Nucleus accumbens (tissue), 56 donors: ENCODE results near the gene C16orf78.

ENCODE experiments used
- DNase-seq, 56 donors: peaks; one replicate each; lab custom pipeline; 2025; lab: John Stamatoyannopoulos, UW

Gene C16orf78

DNA sequence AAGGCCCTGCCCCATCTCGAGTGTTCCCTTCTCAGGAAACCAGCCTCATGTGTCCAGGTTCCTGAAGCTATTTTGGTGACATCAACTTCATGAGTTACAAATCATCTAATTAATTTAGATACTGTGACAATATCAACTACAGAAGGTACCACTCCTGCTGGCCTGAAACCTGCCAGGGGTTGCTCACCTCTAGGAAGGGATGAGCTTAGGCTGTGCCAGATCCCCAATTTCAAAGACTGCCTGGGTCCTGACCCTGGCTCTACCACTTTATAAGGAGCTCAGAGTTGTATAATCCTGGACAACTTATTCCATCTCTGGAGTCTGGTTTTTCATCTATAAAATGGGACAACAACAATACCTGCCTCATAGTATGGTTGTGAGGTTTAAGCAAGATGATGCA, 5.2 kb downstream of the C16orf78 start:
- no peak for DNase-seq

DNA sequence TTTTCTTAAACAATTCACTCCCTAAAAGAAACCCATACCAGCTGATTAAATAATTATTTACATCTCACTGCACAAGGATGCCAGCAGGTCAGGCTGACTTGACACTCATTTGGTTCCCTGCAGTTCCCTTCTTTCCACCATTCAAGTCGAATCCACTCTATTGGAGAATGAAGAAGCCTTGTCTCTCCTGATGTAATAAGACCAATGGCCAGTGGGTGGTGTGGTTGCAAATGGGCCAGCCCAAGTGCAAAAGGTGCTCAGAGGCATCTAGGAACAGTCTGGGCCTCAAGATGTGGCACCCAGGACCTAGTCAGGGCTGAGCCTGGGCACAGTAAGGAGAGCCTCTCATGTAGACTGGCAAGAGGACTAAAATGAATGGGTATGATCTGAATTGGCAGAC, 9.3 kb downstream of the C16orf78 start:
- no peak for DNase-seq

GRCh38 chr16:49395021-49395420, 21.4 kb downstream of the C16orf78 start:
- DNase-seq = no peak

- no peak for DNase-seq
Measured at GRCh38 chr16:49396206-49396720, 22.7 kb downstream of the C16orf78 start.

DNA sequence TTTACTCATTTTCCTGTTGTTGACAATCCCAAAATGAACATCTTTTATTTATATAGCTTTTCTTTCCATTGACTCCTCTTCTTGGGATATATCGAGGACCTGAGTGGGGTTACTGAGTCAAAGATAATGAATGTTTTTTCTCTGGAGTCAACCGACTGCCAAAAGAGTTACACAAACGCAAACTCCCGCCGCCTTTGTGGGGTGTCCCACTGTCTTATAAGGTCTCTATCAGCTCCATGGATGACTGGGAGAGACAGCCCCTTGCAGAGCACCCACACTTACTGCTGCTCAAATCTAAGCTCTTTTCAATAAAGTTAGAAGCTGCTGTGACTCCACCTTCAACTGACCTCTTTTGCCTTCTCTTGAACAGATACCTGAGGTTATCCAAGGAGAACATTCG, 25.2 kb downstream of the C16orf78 start:
- DNase-seq = no peak

- DNase-seq = no peak
Measured at GRCh38 chr16:49399594-49400364, 26.2 kb downstream of the C16orf78 start.

DNA sequence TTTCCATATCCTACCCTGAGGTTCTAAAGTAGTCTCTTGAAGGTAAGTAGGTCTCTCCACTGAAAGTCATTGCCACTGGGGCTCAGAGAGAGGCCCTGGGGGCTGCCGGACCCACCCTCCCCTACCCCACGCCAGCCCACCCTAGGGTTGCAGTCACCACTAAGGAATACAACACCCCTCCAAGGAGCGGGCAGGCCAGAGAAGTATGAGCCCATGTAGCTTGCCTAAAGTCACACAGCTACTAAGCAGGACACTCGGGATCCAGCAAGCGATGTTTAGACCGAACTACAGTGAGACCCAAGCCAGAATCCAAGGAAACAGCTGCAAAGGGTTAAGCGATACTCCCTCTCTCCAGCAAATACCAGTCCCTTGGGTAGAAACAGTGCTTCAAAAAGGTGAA, 27.0 kb downstream of the C16orf78 start:
- DNase-seq = no peak

- no peak for DNase-seq
Measured at GRCh38 chr16:49405123-49405522, 31.5 kb downstream of the C16orf78 start.

DNA sequence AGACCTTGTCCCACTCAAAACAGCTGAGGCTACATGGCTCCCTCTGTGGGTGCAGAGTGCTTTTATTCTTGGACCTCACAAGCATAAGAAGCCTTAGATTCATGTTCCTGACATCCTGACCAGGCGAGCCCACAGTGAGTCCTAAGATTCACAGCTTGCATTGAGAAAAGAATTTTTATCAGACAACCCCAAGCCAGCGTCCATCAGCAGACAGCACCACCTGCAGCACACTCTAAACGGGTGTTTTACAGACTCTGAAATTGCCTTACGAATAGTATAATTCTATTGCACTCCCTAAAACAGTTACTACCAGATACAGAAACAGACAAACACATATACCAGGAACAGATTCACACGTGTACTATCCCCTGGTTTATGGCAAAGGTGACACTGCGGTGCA, 31.9 kb downstream of the C16orf78 start:
- DNase-seq = no peak

DNA sequence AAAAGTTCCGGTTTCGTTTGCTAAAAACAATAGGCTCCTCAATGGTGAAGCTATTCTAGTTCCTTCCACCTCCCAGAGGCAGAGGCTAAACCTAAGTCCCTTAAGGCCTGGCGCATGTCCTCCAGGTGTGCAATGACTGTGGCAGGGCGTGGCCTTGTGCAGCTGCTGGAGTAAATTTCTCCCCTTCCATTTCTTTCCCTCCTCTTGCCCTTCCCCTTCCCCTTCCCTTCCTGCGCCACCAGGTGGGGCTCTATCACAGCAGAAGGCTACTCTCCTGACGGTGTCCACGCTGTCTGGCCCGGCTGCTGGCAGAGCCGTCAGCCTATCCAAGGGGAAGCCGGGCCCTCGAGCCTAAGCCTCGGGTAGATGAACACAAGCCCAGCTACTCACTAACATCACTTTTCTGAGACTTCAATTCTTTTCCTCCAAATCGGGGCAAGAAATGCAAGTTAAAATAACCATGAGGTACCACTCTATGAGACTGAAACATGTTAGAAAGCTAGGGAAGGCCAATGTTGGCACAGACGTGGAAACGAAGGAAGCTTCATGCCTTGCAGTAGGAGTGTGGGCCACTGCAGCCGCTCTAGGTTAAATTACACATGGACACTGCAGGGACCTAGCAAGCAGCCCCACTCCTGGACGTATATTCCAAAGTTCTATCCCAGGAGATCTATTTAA, 34.4 kb downstream of the C16orf78 start:
- peak in 51 of 56 donors; percentile 11 to 84 (median 55) for DNase-seq

GRCh38 chr16:49409121-49409520, 35.5 kb downstream of the C16orf78 start:
- no peak for DNase-seq

GRCh38 chr16:49410226-49410625, 36.6 kb downstream of the C16orf78 start:
- no peak for DNase-seq

DNA sequence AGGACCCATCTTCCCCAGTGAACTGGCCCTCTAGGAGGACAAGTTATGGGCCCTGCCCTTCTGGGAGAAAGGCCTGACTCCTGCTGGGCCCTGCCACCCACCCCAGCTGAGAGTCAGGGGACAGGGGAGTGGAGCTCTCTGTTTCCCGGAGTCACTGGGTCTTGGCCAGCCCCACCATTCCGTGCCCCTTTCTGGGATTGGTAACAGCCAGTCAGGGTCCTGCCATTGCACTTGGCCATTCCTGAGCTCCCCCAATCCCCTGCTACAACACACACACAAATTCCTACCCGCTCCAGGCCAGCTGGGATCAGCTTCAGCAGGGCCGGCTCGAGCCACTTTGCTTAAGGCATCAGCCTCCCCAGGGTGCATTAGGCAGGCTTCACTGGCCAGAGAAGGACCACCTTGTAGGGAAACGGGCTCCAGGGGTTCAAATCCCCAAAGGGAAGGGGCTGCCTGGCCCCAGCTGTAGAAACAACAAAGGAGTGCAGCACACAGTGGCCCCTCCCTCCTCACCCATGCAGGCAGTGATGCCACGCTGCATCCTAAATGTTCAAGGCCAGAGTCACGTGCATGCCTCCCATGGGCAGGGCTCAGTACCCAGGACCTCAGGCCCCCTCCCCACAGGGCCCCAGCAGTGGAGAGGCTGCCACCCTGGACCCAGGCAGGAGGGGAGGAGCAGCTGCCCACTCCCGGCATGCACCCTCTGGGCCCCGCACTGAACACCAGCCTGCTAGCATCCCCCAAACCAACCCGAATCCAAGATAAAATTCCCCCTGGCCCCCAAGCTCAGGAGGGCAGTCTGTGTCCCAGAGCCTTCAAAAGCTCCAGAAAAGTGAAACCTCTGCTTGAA, 37.7 kb downstream of the C16orf78 start:
- DNase-seq = no peak

- DNase-seq = no peak
Measured at GRCh38 chr16:49414671-49415070, 41.1 kb downstream of the C16orf78 start.

DNA sequence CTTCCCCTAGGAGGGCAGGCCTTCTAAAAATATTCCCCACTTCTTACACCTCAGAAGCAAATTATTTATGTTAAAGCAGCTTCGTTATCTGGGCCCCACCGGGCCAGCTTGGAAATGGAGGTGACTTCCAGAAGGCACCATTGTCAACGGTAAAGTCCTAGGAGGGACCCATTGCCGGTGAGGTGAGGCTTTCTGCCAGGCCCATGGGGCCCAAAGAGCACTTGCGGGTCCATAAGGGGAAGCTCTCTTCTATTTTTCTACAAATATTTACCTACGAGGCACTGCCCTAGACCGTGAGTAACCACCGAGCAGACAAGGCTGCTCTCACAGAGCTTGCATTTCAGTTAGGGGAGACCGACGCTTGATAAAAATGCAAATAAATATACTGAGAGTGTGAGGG, 41.5 kb downstream of the C16orf78 start:
- DNase-seq = no peak

DNA sequence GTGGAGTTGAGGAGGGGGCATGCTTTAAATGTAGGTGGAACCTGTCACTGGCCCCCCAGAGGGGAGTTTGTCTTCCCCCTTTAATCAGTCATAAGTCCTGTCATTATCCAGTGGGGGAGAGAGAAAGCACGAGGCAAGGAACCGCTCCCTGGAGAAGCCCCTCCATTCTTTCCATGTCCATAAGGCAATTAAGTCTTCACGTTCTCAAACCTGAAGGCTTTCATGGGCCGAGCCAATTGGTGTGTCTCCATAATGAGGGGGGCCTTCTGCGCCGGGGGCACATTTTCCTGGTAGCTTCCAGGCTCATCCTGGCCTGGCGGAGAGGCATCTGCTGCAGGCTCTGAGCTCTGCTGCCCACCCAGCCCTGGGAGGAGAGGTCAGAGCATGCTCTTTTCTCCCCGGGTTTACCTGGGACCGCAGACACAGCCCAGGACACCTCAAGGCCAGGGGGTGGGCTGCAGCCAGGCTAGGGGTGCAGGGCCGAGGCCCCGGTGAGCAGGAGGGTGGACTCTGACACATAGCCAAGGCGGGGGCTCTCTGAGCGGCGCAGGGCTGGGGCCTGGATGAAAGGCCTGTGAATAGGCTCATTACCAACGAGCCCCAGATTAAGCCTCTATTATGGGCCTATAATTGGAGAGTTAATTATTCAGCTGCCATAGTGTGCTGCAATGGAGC, 42.5 kb downstream of the C16orf78 start:
- no peak for DNase-seq

- DNase-seq = no peak
Measured at GRCh38 chr16:49417354-49417753, 43.8 kb downstream of the C16orf78 start.

DNA sequence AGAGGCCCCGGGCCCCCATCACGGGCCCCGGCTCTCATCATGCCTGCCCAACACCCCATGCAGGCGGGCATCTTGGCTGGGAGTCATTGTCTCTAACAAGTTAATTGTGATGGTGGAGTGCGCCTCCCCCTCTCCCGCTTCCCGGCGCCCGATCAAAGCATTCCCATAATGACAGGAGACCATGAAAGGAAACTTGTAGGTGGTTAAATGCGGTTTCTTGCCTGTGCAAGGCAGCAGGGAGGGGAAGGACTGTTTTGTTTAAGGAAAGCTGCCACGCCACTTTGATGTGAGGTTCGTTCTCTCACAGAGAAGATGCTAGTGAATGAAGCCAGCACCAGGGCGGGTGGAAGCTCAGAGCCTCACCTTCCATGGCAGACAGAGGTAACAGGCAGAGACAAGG, 45.4 kb downstream of the C16orf78 start:
- DNase-seq = peak in 5 of 56 donors; percentile 4 to 23 (median 16)

DNA sequence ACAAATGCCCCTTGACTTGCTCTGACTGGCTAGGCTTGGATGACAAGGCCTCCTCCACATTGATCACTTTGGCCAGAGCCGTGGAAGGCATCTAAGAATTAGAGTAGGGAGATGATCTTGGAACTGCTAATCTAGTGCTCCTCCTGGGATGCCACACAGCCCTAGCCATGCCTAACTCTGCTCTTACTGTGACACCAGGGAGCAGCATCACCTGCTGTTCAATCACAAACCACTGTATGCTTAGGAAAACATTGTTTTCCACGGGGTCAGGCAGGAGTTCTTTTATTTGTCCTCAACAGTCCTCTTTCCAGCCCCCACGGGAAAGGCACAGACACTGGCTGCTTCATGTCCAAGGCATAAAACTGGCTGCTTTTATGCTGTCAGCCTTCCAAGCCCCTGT, 46.3 kb downstream of the C16orf78 start:
- DNase-seq = no peak

DNA sequence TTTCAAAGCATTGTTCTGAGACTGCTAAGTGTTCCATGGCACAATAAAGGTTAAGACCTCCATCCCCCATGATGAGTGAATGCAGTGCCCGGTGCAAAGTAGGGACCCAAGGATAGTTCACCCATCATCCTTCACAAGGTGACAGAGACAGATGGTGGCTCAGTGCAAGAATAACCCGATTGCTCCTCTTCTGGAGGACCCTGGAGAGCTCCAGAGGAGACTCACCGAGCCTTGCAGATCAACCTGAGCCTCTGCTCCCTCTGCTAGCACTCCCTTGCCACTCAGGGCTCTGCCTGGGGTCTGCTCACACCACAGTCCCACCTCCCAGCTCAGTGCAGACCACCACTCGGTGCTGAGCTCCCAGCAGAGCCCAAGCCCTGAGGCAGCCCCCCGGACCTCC, 49.3 kb downstream of the C16orf78 start:
- DNase-seq = no peak
